Stimulated activated CD4-positive, alpha-beta T cell treated with anti-CD3 and anti-CD28 coated beads, TNF-alpha, amount 100 ng/mL, for 48 hours (primary cell): ENCODE measurements around the gene MAP3K5.

Experiments used
- DNase-seq, 3 donors: peaks; one replicate each; pipeline ENCODE4 v3.0.0-alpha.2; 2020; ENCODE audit warnings: low read depth in 3 of 3

MAP3K5 gene

GRCh38 chr6:136749359-136749997 is 42.8 kb downstream of the MAP3K5 start:
- DNase-seq: no peak

- no peak for DNase-seq
Observed at GRCh38 chr6:136747507-136747906, 44.8 kb downstream of the MAP3K5 start.

- DNase-seq: no peak
Observed at GRCh38 chr6:136745300-136745699, 47.0 kb downstream of the MAP3K5 start.

GRCh38 chr6:136744889-136745288 is 47.4 kb downstream of the MAP3K5 start:
- no peak for DNase-seq

GRCh38 chr6:136742125-136742524 is 50.2 kb downstream of the MAP3K5 start:
- DNase-seq: no peak

- DNase-seq: no peak
Observed at GRCh38 chr6:136740050-136740974, 52.0 kb downstream of the MAP3K5 start.

- no peak for DNase-seq
Observed at GRCh38 chr6:136739501-136739900, 52.8 kb downstream of the MAP3K5 start.

- no peak for DNase-seq
Observed at GRCh38 chr6:136739071-136739470, 53.2 kb downstream of the MAP3K5 start.

GRCh38 chr6:136738692-136739057 is 53.6 kb downstream of the MAP3K5 start:
- no peak for DNase-seq

GRCh38 chr6:136737871-136738691 is 54.2 kb downstream of the MAP3K5 start:
- DNase-seq: no peak

GRCh38 chr6:136737374-136737844 is 54.9 kb downstream of the MAP3K5 start:
- no peak for DNase-seq

GRCh38 chr6:136736281-136736960 is 55.9 kb downstream of the MAP3K5 start:
- no peak for DNase-seq

- DNase-seq: no peak
Observed at GRCh38 chr6:136734977-136735376, 57.3 kb downstream of the MAP3K5 start.

GRCh38 chr6:136732889-136733288 is 59.4 kb downstream of the MAP3K5 start:
- DNase-seq: no peak

- no peak for DNase-seq
Observed at GRCh38 chr6:136729832-136730231, 62.4 kb downstream of the MAP3K5 start.

- no peak for DNase-seq
Observed at GRCh38 chr6:136728976-136729515, 63.2 kb downstream of the MAP3K5 start.

GRCh38 chr6:136728033-136728939 is 64.0 kb downstream of the MAP3K5 start:
- DNase-seq: no peak

GRCh38 chr6:136726837-136727557 is 65.3 kb downstream of the MAP3K5 start:
- DNase-seq: no peak

GRCh38 chr6:136725124-136725523 is 67.2 kb downstream of the MAP3K5 start:
- DNase-seq: no peak

GRCh38 chr6:136723780-136724179 is 68.5 kb downstream of the MAP3K5 start:
- DNase-seq: no peak
